Stimulated activated CD4-positive, alpha-beta T cell treated with anti-CD3 and anti-CD28 coated beads, Interleukin-1b, Interleukin-23, amount 100 ng/mL, for 1 hour (primary cell): ENCODE measurements around the gene UTF1.

Source experiments
- DNase-seq, 2 donors: peaks; one replicate each; pipeline ENCODE4 v3.0.0-alpha.2; 2020; ENCODE audit warnings: low read depth in 2 of 2

Gene UTF1

GRCh38 chr10:133278577-133279265 lies 48.7 kb downstream of the UTF1 start:
- no peak for DNase-seq

- DNase-seq = no peak
Observed at GRCh38 chr10:133279326-133280226, 49.6 kb downstream of the UTF1 start.

- no peak for DNase-seq
Observed at GRCh38 chr10:133280391-133281059, 50.5 kb downstream of the UTF1 start.

GRCh38 chr10:133281084-133281483 lies 51.1 kb downstream of the UTF1 start:
- no peak for DNase-seq
